Loucy (cell line): ENCODE measurements around the gene SMOC1.

Source experiments
- H2AFZ ChIP-seq: fragments of 200-600 bp; sonication (generic); 2 replicates; pipeline ENCODE4 v1.6.0; 2016; ENCODE audit warnings: antibody characterized with exemption, mild to moderate bottlenecking, low read length, moderate library complexity
- H3F3A ChIP-seq: fragments of 200-600 bp; 2 replicates; pipeline ENCODE4 v1.6.0; 2016; ENCODE audit warnings: antibody characterized with exemption, low read depth, mild to moderate bottlenecking
- H3K27me3 ChIP-seq: fragments of 200-600 bp; sonication (generic); 2 replicates; pipeline ENCODE4 v1.6.1; 2014; ENCODE audit warnings: low read length, mild to moderate bottlenecking; ENCODE audit not compliant: insufficient read depth, poor library complexity, severe bottlenecking
- H3K36me3 ChIP-seq: fragments of 200-600 bp; sonication (generic); 2 replicates; pipeline ENCODE4 v1.6.1; 2016; ENCODE audit warnings: low read length; ENCODE audit not compliant: insufficient read depth
- H3K4me1 ChIP-seq: fragments of 200-600 bp; sonication (generic); 2 replicates; pipeline ENCODE4 v1.5.1; 2014; ENCODE audit warnings: low read length, mild to moderate bottlenecking; ENCODE audit not compliant: insufficient read depth, poor library complexity, severe bottlenecking
- H3K4me2 ChIP-seq: fragments of 200-600 bp; sonication (generic); 2 replicates; pipeline ENCODE4 v1.6.0; 2014; ENCODE audit warnings: antibody characterized with exemption, low read length, low read depth, mild to moderate bottlenecking; ENCODE audit not compliant: poor library complexity, severe bottlenecking
- H3K4me3 ChIP-seq: fragments of 200-600 bp; sonication (generic); 2 replicates; pipeline ENCODE4 v1.5.1; 2014; ENCODE audit warnings: low read length, mild to moderate bottlenecking, mixed read lengths; ENCODE audit not compliant: poor library complexity, severe bottlenecking
- H3K79me2 ChIP-seq: fragments of 200-600 bp; sonication (generic); 2 replicates; pipeline ENCODE4 v1.6.1; 2014; ENCODE audit warnings: low read length; ENCODE audit not compliant: insufficient read depth
- H3K9ac ChIP-seq: fragments of 200-600 bp; sonication (generic); 2 replicates; pipeline ENCODE4 v1.6.0; 2014; ENCODE audit warnings: mild to moderate bottlenecking, low read depth, low read length, moderate library complexity; ENCODE audit not compliant: poor library complexity, severe bottlenecking
- H3K9me2 ChIP-seq: fragments of 200-600 bp; sonication (generic); replicated peaks from 2 replicates; pipeline ENCODE4 v1.6.1; 2016; ENCODE audit warnings: low read depth, low read length, mixed read lengths
- H3K9me3 ChIP-seq: fragments of 200-600 bp; sonication (generic); 2 replicates; pipeline ENCODE4 v1.6.1; 2014; ENCODE audit warnings: mild to moderate bottlenecking, antibody characterized with exemption, low read length, low read depth; ENCODE audit not compliant: insufficient read depth
- H4K20me1 ChIP-seq: fragments of 200-600 bp; sonication (generic); 2 replicates; pipeline ENCODE4 v1.6.0; 2014; ENCODE audit warnings: antibody characterized with exemption, low read length, mild to moderate bottlenecking; ENCODE audit not compliant: insufficient read depth, poor library complexity, severe bottlenecking
- EZH2phosphoT487 ChIP-seq: fragments of 200-600 bp; IDR thresholded peaks from 2 replicates; pipeline ENCODE4 v1.6.1; 2018; ENCODE audit warnings: antibody characterized with exemption, mild to moderate bottlenecking, moderate library complexity, borderline replicate concordance
- TF ChIP-seq, protein P1 (sequence below): fragments of 200-600 bp; sonication (generic); conservative IDR thresholded peaks from 2 replicates; pipeline ENCODE4 v1.5.1; 2014; ENCODE audit warnings: mild to moderate bottlenecking, antibody characterized with exemption, low read length

SMOC1 gene

DNA sequence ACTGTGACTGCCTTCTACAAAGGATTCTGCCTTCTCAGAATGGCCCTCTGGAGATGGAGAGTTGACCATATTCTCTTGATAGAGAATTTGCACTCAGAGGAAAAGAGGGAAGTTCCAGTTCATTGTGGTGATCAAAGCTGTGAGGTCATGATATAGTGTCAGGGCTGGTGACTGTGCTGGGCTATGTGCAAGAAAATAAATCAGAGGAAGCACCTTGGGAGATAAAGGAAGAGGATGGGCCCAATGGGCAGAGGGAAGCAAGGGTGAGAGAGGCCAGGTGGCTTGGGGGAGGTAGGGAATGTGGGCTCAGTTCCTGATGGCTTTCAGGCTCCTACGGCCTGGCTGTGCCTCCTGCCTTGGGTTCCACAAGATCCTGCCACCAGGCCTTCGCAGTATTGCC, 163.8 kb downstream of the SMOC1 start:
- H3K9me3 ChIP-seq = no peaks in the 10 kb centered on the region
- H3K9ac ChIP-seq = no peak overlapping the region
- H3K27me3 ChIP-seq = no peaks in the 10 kb centered on the region
- no peaks in the 10 kb centered on the region for H3K4me1 ChIP-seq
- H3K9me2 ChIP-seq = no peaks in the 10 kb centered on the region
- H3K36me3 ChIP-seq = no peaks in the 10 kb centered on the region
- no peaks in the 10 kb centered on the region for H3K79me2 ChIP-seq
- no peaks in the 10 kb centered on the region for H4K20me1 ChIP-seq
- H3F3A ChIP-seq = no peaks in the 10 kb centered on the region
- no peak overlapping the region for H2AFZ ChIP-seq
- H3K4me3 ChIP-seq = no peak overlapping the region
- no peak overlapping the region for H3K4me2 ChIP-seq
- TF ChIP-seq EZH2phosphoT487 = no peak
- TF ChIP-seq, protein P1, sequence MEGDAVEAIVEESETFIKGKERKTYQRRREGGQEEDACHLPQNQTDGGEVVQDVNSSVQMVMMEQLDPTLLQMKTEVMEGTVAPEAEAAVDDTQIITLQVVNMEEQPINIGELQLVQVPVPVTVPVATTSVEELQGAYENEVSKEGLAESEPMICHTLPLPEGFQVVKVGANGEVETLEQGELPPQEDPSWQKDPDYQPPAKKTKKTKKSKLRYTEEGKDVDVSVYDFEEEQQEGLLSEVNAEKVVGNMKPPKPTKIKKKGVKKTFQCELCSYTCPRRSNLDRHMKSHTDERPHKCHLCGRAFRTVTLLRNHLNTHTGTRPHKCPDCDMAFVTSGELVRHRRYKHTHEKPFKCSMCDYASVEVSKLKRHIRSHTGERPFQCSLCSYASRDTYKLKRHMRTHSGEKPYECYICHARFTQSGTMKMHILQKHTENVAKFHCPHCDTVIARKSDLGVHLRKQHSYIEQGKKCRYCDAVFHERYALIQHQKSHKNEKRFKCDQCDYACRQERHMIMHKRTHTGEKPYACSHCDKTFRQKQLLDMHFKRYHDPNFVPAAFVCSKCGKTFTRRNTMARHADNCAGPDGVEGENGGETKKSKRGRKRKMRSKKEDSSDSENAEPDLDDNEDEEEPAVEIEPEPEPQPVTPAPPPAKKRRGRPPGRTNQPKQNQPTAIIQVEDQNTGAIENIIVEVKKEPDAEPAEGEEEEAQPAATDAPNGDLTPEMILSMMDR = no peak

DNA sequence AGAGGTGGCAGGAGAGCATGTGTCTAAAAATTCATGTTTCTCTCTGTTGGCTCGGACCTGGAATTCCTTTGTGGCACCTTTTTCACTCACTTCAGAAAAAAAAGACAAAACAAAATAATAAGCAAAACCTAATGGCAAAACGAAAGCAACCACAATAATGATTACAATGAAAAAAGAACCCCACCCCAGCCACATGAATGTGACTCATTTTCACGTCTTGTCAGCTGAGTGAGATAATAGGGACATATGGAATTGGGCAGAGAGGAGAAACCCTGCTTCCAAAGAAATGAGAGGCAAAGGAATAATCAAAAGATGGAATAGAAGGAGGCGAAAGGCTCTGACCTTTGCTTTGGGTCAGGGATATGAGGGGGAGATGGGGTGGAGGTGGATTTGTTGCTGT, 166.1 kb downstream of the SMOC1 start:
- TF ChIP-seq, protein P1 = no peak
- TF ChIP-seq EZH2phosphoT487 = no peak

DNA sequence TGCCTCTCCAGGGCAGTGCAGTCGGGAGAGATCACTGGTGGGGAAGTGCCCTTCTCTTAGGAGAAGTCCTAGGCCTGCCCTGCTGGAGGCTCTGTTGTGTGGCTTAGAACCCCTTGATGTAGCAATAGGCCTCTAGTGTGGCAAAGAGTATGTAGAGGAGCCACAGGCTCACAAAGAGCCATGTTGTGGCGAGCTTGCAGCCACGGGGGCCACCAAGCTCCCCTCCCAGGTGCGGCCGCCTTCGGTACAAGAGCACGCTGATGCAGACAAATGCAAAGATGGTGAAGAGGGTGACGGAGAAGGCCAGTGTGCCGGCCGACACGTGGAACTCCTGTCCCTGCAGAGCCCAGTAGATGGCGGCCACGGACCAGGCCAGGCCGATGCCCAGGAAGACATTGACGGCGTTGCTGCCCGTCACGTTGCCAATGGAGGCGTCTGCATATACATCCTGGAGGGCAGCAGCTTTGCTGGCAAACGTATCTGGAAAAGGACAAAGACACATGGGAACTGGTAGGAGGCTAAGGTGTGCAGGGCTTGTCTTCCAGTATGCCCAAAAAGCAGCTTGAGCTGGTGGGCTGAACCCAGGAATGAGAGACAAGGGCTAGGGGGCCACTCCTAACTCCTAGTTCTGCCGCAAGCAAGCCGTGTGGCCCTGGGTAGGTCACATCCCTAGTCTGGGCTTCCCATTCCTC, 166.8 kb downstream of the SMOC1 start:
- Histone ChIP-seq H3K79me2 (no peaks in the 10 kb centered on the region), H2AFZ (no peak overlapping the region), H3K4me2 (no peak overlapping the region), H3K9ac (no peak overlapping the region), H3F3A (no peaks in the 10 kb centered on the region), H3K4me1 (no peaks in the 10 kb centered on the region), H3K4me3 (no peak overlapping the region), H4K20me1 (no peaks in the 10 kb centered on the region), H3K36me3 (no peaks in the 10 kb centered on the region), H3K9me2 (no peaks in the 10 kb centered on the region), H3K9me3 (no peaks in the 10 kb centered on the region), H3K27me3 (no peaks in the 10 kb centered on the region)
- TF ChIP-seq, protein P1 = peak; percentile 56
- TF ChIP-seq EZH2phosphoT487 = no peak

More for the DNA sequence above, 166.1 kb downstream of the SMOC1 start:
- H3K36me3 ChIP-seq = no peaks in the 10 kb centered on the region
- no peaks in the 10 kb centered on the region for H3K9me3 ChIP-seq
- no peak overlapping the region for H3K9ac ChIP-seq
- no peak overlapping the region for H2AFZ ChIP-seq
- H4K20me1 ChIP-seq = no peaks in the 10 kb centered on the region
- H3K4me1 ChIP-seq = no peaks in the 10 kb centered on the region
- H3K27me3 ChIP-seq = no peaks in the 10 kb centered on the region
- no peaks in the 10 kb centered on the region for H3K9me2 ChIP-seq
- H3K79me2 ChIP-seq = no peaks in the 10 kb centered on the region
- no peak overlapping the region for H3K4me2 ChIP-seq
- H3K4me3 ChIP-seq = no peak overlapping the region
- no peaks in the 10 kb centered on the region for H3F3A ChIP-seq
